ENCODE data around the gene MRFAP1.
A peak's percentile ranks its signal among the peaks of the same experiment; 100 is the strongest.

MRFAP1 gene

GRCh38 chr4:6673660-6674499 is 33.4 kb downstream of the MRFAP1 start:
- TF ChIP-seq, protein P1, sequence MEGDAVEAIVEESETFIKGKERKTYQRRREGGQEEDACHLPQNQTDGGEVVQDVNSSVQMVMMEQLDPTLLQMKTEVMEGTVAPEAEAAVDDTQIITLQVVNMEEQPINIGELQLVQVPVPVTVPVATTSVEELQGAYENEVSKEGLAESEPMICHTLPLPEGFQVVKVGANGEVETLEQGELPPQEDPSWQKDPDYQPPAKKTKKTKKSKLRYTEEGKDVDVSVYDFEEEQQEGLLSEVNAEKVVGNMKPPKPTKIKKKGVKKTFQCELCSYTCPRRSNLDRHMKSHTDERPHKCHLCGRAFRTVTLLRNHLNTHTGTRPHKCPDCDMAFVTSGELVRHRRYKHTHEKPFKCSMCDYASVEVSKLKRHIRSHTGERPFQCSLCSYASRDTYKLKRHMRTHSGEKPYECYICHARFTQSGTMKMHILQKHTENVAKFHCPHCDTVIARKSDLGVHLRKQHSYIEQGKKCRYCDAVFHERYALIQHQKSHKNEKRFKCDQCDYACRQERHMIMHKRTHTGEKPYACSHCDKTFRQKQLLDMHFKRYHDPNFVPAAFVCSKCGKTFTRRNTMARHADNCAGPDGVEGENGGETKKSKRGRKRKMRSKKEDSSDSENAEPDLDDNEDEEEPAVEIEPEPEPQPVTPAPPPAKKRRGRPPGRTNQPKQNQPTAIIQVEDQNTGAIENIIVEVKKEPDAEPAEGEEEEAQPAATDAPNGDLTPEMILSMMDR (IDR thresholded peaks at IDR 0.05; ENCODE audit: low read depth, low read length), result no peak

GRCh38 chr4:6674500-6675149 is 34.1 kb downstream of the MRFAP1 start:
- TF ChIP-seq, protein P1 (IDR thresholded peaks at IDR 0.05; ENCODE audit: low read depth, low read length), result peak; percentile 18
- DNase-seq (ENCODE audit: low read depth in 2 of 2), result peak; percentile 31 to 34
- peak overlapping the region; percentile 65 to 68 for H3K4me3 ChIP-seq (replicated peaks in 1 of 2; ENCODE audit: low read depth in 2 of 2, low read length in 2 of 2)

More at GRCh38 chr4:6673660-6674499, 33.4 kb downstream of the MRFAP1 start:
- DNase-seq (ENCODE audit: low read depth in 2 of 2), result peak; percentile 95 to 97
- peak overlapping the region; percentile 65 to 68 for H3K4me3 ChIP-seq (replicated peaks in 1 of 2; ENCODE audit: low read depth in 2 of 2, low read length in 2 of 2)

DNA sequence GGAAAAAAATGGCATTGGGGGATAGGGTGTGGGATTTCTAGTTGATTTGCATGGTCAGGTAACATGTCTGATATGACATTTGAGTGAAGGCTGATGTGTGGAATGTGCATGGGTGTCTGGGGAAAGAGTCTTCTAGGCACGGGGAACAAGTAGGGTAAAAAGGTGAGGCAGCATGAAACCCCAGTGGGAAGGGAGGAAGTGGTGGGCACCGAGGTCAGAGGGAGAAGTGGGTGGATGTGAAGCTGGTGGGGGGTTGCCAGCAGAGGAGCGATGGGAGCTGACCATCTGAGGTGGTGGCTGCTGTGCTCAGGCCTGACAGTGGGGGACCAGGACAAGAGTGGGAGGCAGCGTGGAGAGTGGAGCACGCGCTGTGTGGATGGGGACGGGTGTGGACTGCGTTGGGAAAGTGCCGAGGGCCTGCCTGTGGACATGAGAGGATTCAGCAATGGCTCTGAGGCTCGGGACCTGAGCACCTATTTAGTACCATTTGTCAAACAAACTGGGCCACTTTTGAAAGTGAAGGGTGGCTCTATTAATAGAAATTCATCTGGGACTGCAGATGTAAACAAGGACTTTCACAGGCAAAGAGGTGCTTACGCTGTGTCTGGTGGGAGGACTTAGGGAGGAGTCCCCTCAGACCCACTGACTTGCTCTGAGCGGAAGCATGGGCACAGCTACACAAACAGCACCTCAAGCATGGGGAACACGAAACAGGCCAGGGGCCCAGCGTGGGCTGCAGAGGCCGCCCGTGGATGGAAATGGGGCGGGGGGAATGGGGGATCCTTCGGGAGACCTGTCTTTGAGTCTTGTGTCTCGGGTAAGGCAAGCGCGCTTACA is 36.5 kb downstream of the MRFAP1 start:
- no peak overlapping the region for H3K4me3 ChIP-seq (replicated peaks in 1 of 2; ENCODE audit: low read depth in 2 of 2, low read length in 2 of 2)
- TF ChIP-seq, protein P1 (IDR thresholded peaks at IDR 0.05; ENCODE audit: low read depth, low read length), result no peak
- no peak for DNase-seq (ENCODE audit: low read depth in 2 of 2)

- H3K4me3 ChIP-seq (replicated peaks in 1 of 2; ENCODE audit: low read depth in 2 of 2, low read length in 2 of 2), result no peak overlapping the region
- TF ChIP-seq, protein P1 (IDR thresholded peaks at IDR 0.05; ENCODE audit: low read depth, low read length), result no peak
- DNase-seq (ENCODE audit: low read depth in 2 of 2), result no peak
These were observed 40.0 kb downstream of the MRFAP1 start for GRCh38 chr4:6680372-6681034.

DNA sequence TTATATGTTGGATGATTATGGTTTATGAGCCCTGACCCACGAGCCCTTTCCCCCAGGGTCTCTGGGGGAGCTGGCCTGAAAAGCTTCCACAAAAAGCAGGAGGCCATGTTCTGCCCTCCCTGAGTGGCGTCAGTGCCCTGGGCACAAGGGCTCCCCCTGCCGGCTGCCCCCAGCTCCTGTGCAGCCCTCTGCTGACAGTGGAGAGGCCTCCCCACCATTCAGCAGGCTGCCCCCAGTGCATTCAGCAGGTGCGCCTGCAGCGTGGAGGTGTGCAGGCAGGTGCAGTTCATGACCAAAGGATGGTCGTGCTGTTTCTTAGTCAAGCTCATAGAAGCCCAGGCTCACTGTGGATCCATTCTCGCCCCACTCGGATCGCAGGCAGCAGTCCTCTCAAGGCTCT is 40.7 kb downstream of the MRFAP1 start:
- DNase-seq (ENCODE audit: low read depth in 2 of 2), result no peak
- H3K4me3 ChIP-seq (replicated peaks in 1 of 2; ENCODE audit: low read depth in 2 of 2, low read length in 2 of 2), result no peak overlapping the region
- TF ChIP-seq, protein P1 (IDR thresholded peaks at IDR 0.05; ENCODE audit: low read depth, low read length), result peak; percentile 27

Measured in cardiac fibroblast (primary cell).